ENCODE results near the gene DXO.

Gene DXO

GRCh38 chr6:31930962-31931361, 41.0 kb downstream of the DXO start:
- DNase-seq (ENCODE audit: low spot score), result no peak

GRCh38 chr6:31928672-31928939, 43.3 kb downstream of the DXO start:
- no peak for DNase-seq (ENCODE audit: low spot score)

- no peak for DNase-seq (ENCODE audit: low spot score)
These were observed 43.9 kb downstream of the DXO start for GRCh38 chr6:31927863-31928671.

GRCh38 chr6:31927242-31927862, 44.6 kb downstream of the DXO start, which contains the start of gene C2:
TSS of gene C2 (plus strand) at chr6:31927717. CDS start at chr6:31927753, 36 bp downstream.
- no peak for DNase-seq (ENCODE audit: low spot score)

GRCh38 chr6:31922942-31923341, 49.0 kb downstream of the DXO start:
- DNase-seq (ENCODE audit: low spot score), result no peak

GRCh38 chr6:31920811-31921210, 51.1 kb downstream of the DXO start:
- DNase-seq (ENCODE audit: low spot score), result no peak
